Epithelial cell of esophagus (primary cell): Measurements from ENCODE around the gene DUS3L.

Source experiments
- DNase-seq: peaks from one replicate; pipeline ENCODE4 v3.0.0; 2010; ENCODE audit warnings: low read depth
- H3K4me3 ChIP-seq: 2 replicates; pipeline ENCODE4 v1.5.1; 2011; ENCODE audit warnings: mild to moderate bottlenecking, low read length, control low read depth
- TF ChIP-seq, protein P1 (sequence below): IDR thresholded peaks from 2 replicates; pipeline ENCODE4 v1.5.1; 2011; ENCODE audit warnings: low read depth, mild to moderate bottlenecking, low read length, control low read depth, inconsistent platforms; ENCODE audit not compliant: insufficient read depth; ENCODE audit errors: missing control alignments

The DUS3L gene

DNA sequence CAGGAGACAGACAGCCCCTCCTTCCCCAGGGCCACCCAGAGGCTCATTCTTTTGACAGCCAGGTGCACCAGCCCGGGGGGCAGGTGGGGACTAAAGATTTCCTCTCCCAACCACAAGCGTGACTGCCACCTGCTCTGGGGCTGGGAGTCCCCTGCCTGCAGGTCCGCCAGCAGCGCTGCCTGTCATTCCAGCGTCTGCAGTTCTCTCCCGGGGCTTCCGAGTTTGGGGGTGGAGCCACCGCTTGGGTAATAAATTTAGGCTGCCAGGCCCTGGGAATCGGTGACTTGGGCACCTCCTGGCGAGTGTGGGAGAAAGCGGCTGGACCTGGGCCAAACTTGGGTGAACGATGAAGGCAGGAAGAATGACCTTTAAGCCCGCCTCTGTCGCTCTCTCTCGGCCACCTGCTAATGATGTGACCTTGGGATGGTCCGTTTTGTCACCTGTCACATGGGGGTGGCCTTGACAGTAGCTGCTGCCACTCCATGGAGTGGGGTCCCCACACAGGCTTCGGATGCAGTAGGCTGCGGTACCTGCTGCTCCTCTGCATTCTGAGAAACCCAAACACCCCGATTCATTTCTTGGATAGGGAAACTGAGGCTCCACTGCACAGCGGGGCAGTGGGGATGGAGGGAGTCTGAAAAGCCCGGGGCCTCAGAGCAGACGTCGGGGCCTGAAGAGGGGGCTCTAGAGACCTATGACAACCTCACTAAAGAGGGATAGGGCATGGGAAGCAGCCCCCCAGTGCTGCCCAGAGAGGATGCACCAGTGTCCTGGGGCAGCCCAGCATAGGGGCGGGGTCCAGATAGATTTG, 35.8 kb upstream of the DUS3L start:
- peak overlapping the region; percentile 40 for H3K4me3 ChIP-seq
- DNase-seq: peak; percentile 45
- TF ChIP-seq, protein P1, sequence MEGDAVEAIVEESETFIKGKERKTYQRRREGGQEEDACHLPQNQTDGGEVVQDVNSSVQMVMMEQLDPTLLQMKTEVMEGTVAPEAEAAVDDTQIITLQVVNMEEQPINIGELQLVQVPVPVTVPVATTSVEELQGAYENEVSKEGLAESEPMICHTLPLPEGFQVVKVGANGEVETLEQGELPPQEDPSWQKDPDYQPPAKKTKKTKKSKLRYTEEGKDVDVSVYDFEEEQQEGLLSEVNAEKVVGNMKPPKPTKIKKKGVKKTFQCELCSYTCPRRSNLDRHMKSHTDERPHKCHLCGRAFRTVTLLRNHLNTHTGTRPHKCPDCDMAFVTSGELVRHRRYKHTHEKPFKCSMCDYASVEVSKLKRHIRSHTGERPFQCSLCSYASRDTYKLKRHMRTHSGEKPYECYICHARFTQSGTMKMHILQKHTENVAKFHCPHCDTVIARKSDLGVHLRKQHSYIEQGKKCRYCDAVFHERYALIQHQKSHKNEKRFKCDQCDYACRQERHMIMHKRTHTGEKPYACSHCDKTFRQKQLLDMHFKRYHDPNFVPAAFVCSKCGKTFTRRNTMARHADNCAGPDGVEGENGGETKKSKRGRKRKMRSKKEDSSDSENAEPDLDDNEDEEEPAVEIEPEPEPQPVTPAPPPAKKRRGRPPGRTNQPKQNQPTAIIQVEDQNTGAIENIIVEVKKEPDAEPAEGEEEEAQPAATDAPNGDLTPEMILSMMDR: peak; percentile 46

DNA sequence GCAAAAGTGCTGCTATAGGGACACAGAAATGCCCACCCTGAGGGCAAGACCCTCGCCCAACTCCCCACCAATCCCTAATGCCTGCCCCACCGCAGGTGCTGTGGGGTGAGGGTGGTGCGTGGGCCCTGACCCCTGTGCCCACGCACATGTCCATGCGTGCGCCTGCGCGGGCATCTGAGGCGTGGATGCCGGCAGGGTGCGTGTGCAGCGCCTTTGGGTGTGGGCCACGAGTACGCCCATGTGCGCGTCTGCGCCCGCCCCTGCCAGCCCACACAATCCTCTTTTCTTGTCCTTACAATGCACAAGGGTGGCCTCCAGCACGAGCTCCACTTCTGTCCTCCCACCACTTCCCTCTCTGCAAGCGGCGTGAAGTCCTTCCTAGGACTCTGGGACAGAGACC, 34.2 kb upstream of the DUS3L start:
- TF ChIP-seq, protein P1: no peak
- no peak for DNase-seq
- no peak overlapping the region for H3K4me3 ChIP-seq

DNA sequence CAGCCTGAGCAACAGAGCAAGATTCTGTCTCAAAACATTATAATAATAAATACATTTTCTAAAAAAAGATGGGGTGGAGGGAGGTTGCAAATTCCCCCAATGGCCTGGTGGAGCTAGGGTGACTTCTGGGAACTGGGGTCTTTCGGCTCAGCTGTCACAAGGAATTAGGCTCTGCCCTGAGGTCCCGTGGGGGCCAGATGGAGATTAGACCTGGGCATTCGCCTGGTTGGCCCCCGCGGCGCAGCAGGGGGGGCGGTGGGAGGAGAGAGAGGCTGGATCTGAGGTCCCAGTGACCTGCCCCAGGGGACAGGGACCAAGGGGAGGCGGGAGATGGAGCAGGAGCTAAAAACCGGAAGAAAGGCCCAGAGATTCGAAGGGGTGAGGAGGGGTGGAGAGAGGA, 33.8 kb upstream of the DUS3L start:
- TF ChIP-seq, protein P1: no peak
- DNase-seq: no peak
- H3K4me3 ChIP-seq: no peak overlapping the region

DNA sequence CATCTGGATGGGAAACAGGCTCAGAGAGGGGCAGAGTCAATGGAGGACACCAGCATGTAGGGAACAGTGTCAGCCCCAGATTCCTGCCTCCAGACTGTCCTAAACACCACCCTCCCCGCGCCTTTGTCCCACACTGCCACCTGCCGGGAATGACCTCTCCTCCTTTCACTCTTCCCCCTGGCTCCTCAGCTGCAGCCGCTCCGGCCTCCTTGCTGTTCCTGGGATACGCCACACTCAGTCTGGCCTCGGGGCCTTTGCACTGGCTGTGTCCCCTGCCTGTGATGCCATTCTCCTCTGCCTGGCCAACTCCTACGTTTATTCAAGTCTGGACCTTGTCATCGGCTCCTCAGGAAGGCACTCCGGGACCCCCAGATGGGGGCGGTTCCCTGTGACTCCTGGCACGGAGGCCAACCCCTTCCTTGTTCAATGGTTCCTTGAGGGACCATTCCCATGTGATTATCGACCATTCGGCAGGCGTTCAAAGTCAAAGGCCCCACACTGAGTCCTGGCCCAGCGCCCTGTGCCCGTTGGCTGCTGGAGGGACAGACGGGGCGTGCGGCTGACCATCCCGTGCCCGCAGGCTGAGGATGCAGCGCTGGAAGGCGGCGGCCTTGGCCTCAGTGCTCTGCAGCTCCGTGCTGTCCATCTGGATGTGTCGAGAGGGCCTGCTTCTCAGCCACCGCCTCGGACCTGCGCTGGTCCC, 32.8 kb upstream of the DUS3L start:
- H3K4me3 ChIP-seq: no peak overlapping the region
- DNase-seq: peak; percentile 34
- TF ChIP-seq, protein P1: peak; percentile 25

DNA sequence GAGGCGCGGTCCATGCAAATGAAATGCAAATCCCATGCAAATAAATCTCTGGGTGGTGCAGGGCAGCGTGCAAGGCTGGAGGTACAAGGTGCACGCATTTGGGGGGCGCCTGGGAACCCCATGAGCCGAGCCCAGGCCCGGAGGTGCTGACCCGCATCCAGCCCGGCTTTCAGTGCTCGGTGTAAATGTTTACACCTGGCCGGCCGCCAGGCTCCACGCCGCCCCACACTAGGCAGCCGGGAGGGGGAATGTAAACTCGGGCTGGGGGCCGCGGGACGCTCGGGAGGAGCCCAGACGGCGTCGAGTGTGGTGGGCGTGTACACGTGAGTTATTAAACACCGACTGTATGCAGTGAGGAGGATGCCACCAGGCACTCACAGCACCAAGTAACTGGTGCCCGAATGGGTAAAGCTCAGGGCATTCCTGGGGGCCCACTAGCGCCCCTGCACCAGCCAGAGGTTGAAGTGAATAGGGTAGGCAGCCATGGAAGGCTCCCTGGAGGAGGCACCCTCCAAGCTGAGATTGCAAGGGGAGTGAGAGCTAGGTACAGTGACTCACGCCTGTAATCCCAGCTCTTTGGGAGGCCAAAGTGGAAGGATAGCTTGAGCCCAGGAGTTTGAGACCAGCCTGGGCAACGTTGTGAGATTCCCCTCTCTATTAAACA, 31.4 kb upstream of the DUS3L start:
- TF ChIP-seq, protein P1: no peak
- DNase-seq: no peak
- no peak overlapping the region for H3K4me3 ChIP-seq

DNA sequence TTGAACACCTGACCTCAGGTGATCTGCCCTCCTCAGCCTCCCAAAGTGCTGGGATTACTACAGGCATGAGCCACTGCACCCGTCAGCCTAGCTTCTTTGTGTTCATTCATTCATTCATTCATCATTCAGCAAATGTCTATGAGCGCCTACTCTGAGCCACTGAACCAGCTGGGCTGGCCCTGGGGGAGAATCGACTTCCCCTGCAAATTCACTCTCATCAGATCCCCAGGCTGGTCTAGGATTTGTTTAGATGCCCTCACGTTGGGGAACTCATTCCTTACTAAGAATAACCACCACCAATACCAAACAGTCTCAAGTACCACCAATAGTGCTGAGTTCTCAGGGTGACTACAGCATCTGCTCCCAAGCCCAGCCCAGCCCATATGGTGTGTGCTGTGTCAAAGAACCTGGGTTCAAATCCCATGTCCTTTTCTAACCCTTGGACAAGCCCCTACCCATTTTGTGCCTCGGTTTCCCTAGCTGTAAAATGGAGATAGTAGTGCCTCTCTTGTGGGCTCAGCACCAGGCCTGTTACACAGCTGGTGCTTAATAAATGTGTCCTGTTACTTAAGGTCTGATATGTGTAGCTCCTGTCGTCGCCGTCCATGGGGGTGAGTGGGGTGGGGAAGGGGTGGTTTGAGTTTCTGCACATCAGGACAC, 30.7 kb upstream of the DUS3L start:
- TF ChIP-seq, protein P1: no peak
- no peak overlapping the region for H3K4me3 ChIP-seq
- DNase-seq: no peak
